ENCODE measurements around the gene REC114.

Gene REC114

GRCh38 chr15:73454096-73454495 is 11.1 kb downstream of the REC114 start:
- H3K36me3 ChIP-seq (ENCODE audit: control insufficient read depth, insufficient read depth, low read length), result no peaks in the 10 kb centered on the region
- H3K4me3 ChIP-seq (ENCODE audit: low read depth, low read length), result no peak overlapping the region
- peaks cover 6% of the 10 kb centered on the region; the same call in 1 of the 2 replicates for H3K4me1 ChIP-seq (ENCODE audit: control insufficient read depth, insufficient read depth, low read length)
- no peaks in the 10 kb centered on the region for H3K9me3 ChIP-seq (ENCODE audit: control insufficient read depth, insufficient read depth, low read length)
- no peak overlapping the region for H3K9ac ChIP-seq (ENCODE audit: low read depth, low read length)
- no peak overlapping the region for H3K27ac ChIP-seq (ENCODE audit: low read depth, low read length)
- no peaks in the 10 kb centered on the region for H3K27me3 ChIP-seq (ENCODE audit: control insufficient read depth, insufficient read depth, low read length)

GRCh38 chr15:73455876-73456275 is 12.9 kb downstream of the REC114 start:
- no peaks in the 10 kb centered on the region for H3K9me3 ChIP-seq (ENCODE audit: control insufficient read depth, insufficient read depth, low read length)
- no peaks in the 10 kb centered on the region for H3K36me3 ChIP-seq (ENCODE audit: control insufficient read depth, insufficient read depth, low read length)
- H3K27me3 ChIP-seq (ENCODE audit: control insufficient read depth, insufficient read depth, low read length), result no peaks in the 10 kb centered on the region
- H3K27ac ChIP-seq (ENCODE audit: low read depth, low read length), result no peak overlapping the region
- no peak overlapping the region for H3K9ac ChIP-seq (ENCODE audit: low read depth, low read length)
- H3K4me1 ChIP-seq (ENCODE audit: control insufficient read depth, insufficient read depth, low read length), result peaks cover 6% of the 10 kb centered on the region; the same call in 1 of the 2 replicates
- no peak overlapping the region for H3K4me3 ChIP-seq (ENCODE audit: low read depth, low read length)

- Histone ChIP-seq H3K9me3 (ENCODE audit: control insufficient read depth, insufficient read depth, low read length) (no peaks in the 10 kb centered on the region), H3K27me3 (ENCODE audit: control insufficient read depth, insufficient read depth, low read length) (no peaks in the 10 kb centered on the region), H3K9ac (ENCODE audit: low read depth, low read length) (no peak overlapping the region), H3K36me3 (ENCODE audit: control insufficient read depth, insufficient read depth, low read length) (no peaks in the 10 kb centered on the region), H3K4me1 (ENCODE audit: control insufficient read depth, insufficient read depth, low read length) (peaks cover 6% of the 10 kb centered on the region; the same call in 1 of the 2 replicates), H3K4me3 (ENCODE audit: low read depth, low read length) (no peak overlapping the region), H3K27ac (ENCODE audit: low read depth, low read length) (no peak overlapping the region)
Observed at GRCh38 chr15:73457334-73457733, 14.4 kb downstream of the REC114 start.

GRCh38 chr15:73460662-73461061 is 17.7 kb downstream of the REC114 start:
- no peaks in the 10 kb centered on the region for H3K9me3 ChIP-seq (ENCODE audit: control insufficient read depth, insufficient read depth, low read length)
- H3K4me3 ChIP-seq (ENCODE audit: low read depth, low read length), result no peak overlapping the region
- H3K9ac ChIP-seq (ENCODE audit: low read depth, low read length), result no peak overlapping the region
- no peaks in the 10 kb centered on the region for H3K36me3 ChIP-seq (ENCODE audit: control insufficient read depth, insufficient read depth, low read length)
- no peak overlapping the region for H3K27ac ChIP-seq (ENCODE audit: low read depth, low read length)
- H3K4me1 ChIP-seq (ENCODE audit: control insufficient read depth, insufficient read depth, low read length), result peaks cover 6% of the 10 kb centered on the region; the same call in 1 of the 2 replicates
- no peaks in the 10 kb centered on the region for H3K27me3 ChIP-seq (ENCODE audit: control insufficient read depth, insufficient read depth, low read length)

GRCh38 chr15:73464602-73465001 is 21.6 kb downstream of the REC114 start:
- Histone ChIP-seq H3K36me3 (ENCODE audit: control insufficient read depth, insufficient read depth, low read length) (no peaks in the 10 kb centered on the region), H3K27ac (ENCODE audit: low read depth, low read length) (no peak overlapping the region), H3K4me1 (ENCODE audit: control insufficient read depth, insufficient read depth, low read length) (no peaks in the 10 kb centered on the region), H3K9me3 (ENCODE audit: control insufficient read depth, insufficient read depth, low read length) (no peaks in the 10 kb centered on the region), H3K27me3 (ENCODE audit: control insufficient read depth, insufficient read depth, low read length) (no peaks in the 10 kb centered on the region), H3K4me3 (ENCODE audit: low read depth, low read length) (no peak overlapping the region), H3K9ac (ENCODE audit: low read depth, low read length) (no peak overlapping the region)

GRCh38 chr15:73467758-73468157 is 24.8 kb downstream of the REC114 start:
- no peak overlapping the region for H3K4me3 ChIP-seq (ENCODE audit: low read depth, low read length)
- no peaks in the 10 kb centered on the region for H3K4me1 ChIP-seq (ENCODE audit: control insufficient read depth, insufficient read depth, low read length)
- no peaks in the 10 kb centered on the region for H3K9me3 ChIP-seq (ENCODE audit: control insufficient read depth, insufficient read depth, low read length)
- no peak overlapping the region for H3K27ac ChIP-seq (ENCODE audit: low read depth, low read length)
- H3K9ac ChIP-seq (ENCODE audit: low read depth, low read length), result no peak overlapping the region
- H3K27me3 ChIP-seq (ENCODE audit: control insufficient read depth, insufficient read depth, low read length), result no peaks in the 10 kb centered on the region
- no peaks in the 10 kb centered on the region for H3K36me3 ChIP-seq (ENCODE audit: control insufficient read depth, insufficient read depth, low read length)

- Histone ChIP-seq H3K9ac (ENCODE audit: low read depth, low read length) (no peak overlapping the region), H3K9me3 (ENCODE audit: control insufficient read depth, insufficient read depth, low read length) (no peaks in the 10 kb centered on the region), H3K27ac (ENCODE audit: low read depth, low read length) (no peak overlapping the region), H3K4me1 (ENCODE audit: control insufficient read depth, insufficient read depth, low read length) (no peaks in the 10 kb centered on the region), H3K36me3 (ENCODE audit: control insufficient read depth, insufficient read depth, low read length) (no peaks in the 10 kb centered on the region), H3K27me3 (ENCODE audit: control insufficient read depth, insufficient read depth, low read length) (no peaks in the 10 kb centered on the region), H3K4me3 (ENCODE audit: low read depth, low read length) (no peak overlapping the region)
Observed at GRCh38 chr15:73474785-73475184, 31.8 kb downstream of the REC114 start.

- H3K9me3 ChIP-seq (ENCODE audit: control insufficient read depth, insufficient read depth, low read length), result no peaks in the 10 kb centered on the region
- no peaks in the 10 kb centered on the region for H3K4me1 ChIP-seq (ENCODE audit: control insufficient read depth, insufficient read depth, low read length)
- no peak overlapping the region for H3K9ac ChIP-seq (ENCODE audit: low read depth, low read length)
- no peaks in the 10 kb centered on the region for H3K36me3 ChIP-seq (ENCODE audit: control insufficient read depth, insufficient read depth, low read length)
- H3K4me3 ChIP-seq (ENCODE audit: low read depth, low read length), result no peak overlapping the region
- no peak overlapping the region for H3K27ac ChIP-seq (ENCODE audit: low read depth, low read length)
- no peaks in the 10 kb centered on the region for H3K27me3 ChIP-seq (ENCODE audit: control insufficient read depth, insufficient read depth, low read length)
Observed at GRCh38 chr15:73476704-73477216, 33.8 kb downstream of the REC114 start.

GRCh38 chr15:73480050-73480449 is 37.1 kb downstream of the REC114 start:
- no peaks in the 10 kb centered on the region for H3K9me3 ChIP-seq (ENCODE audit: control insufficient read depth, insufficient read depth, low read length)
- H3K9ac ChIP-seq (ENCODE audit: low read depth, low read length), result no peak overlapping the region
- H3K4me1 ChIP-seq (ENCODE audit: control insufficient read depth, insufficient read depth, low read length), result no peaks in the 10 kb centered on the region
- no peaks in the 10 kb centered on the region for H3K36me3 ChIP-seq (ENCODE audit: control insufficient read depth, insufficient read depth, low read length)
- no peak overlapping the region for H3K4me3 ChIP-seq (ENCODE audit: low read depth, low read length)
- no peaks in the 10 kb centered on the region for H3K27me3 ChIP-seq (ENCODE audit: control insufficient read depth, insufficient read depth, low read length)
- no peak overlapping the region for H3K27ac ChIP-seq (ENCODE audit: low read depth, low read length)

- no peaks in the 10 kb centered on the region for H3K27me3 ChIP-seq (ENCODE audit: control insufficient read depth, insufficient read depth, low read length)
- no peak overlapping the region for H3K9ac ChIP-seq (ENCODE audit: low read depth, low read length)
- H3K9me3 ChIP-seq (ENCODE audit: control insufficient read depth, insufficient read depth, low read length), result no peaks in the 10 kb centered on the region
- no peak overlapping the region for H3K4me3 ChIP-seq (ENCODE audit: low read depth, low read length)
- H3K4me1 ChIP-seq (ENCODE audit: control insufficient read depth, insufficient read depth, low read length), result no peaks in the 10 kb centered on the region
- H3K27ac ChIP-seq (ENCODE audit: low read depth, low read length), result no peak overlapping the region
- no peaks in the 10 kb centered on the region for H3K36me3 ChIP-seq (ENCODE audit: control insufficient read depth, insufficient read depth, low read length)
Observed at GRCh38 chr15:73482166-73482565, 39.2 kb downstream of the REC114 start.

GRCh38 chr15:73483053-73483452 is 40.1 kb downstream of the REC114 start:
- Histone ChIP-seq H3K36me3 (ENCODE audit: control insufficient read depth, insufficient read depth, low read length) (no peaks in the 10 kb centered on the region), H3K9me3 (ENCODE audit: control insufficient read depth, insufficient read depth, low read length) (no peaks in the 10 kb centered on the region), H3K27ac (ENCODE audit: low read depth, low read length) (no peak overlapping the region), H3K9ac (ENCODE audit: low read depth, low read length) (no peak overlapping the region), H3K4me1 (ENCODE audit: control insufficient read depth, insufficient read depth, low read length) (no peaks in the 10 kb centered on the region), H3K27me3 (ENCODE audit: control insufficient read depth, insufficient read depth, low read length) (no peaks in the 10 kb centered on the region), H3K4me3 (ENCODE audit: low read depth, low read length) (no peak overlapping the region)

- Histone ChIP-seq H3K9ac (ENCODE audit: low read depth, low read length) (no peak overlapping the region), H3K9me3 (ENCODE audit: control insufficient read depth, insufficient read depth, low read length) (no peaks in the 10 kb centered on the region), H3K4me3 (ENCODE audit: low read depth, low read length) (no peak overlapping the region), H3K36me3 (ENCODE audit: control insufficient read depth, insufficient read depth, low read length) (no peaks in the 10 kb centered on the region), H3K27me3 (ENCODE audit: control insufficient read depth, insufficient read depth, low read length) (no peaks in the 10 kb centered on the region), H3K4me1 (ENCODE audit: control insufficient read depth, insufficient read depth, low read length) (no peaks in the 10 kb centered on the region), H3K27ac (ENCODE audit: low read depth, low read length) (no peak overlapping the region)
Observed at GRCh38 chr15:73485372-73485771, 42.4 kb downstream of the REC114 start.
